CD4-positive, alpha-beta T cell treated with Interleukin-21 for 1 hour (primary cell): Measurements from ENCODE around the gene ESCO1.
A peak's percentile ranks its signal among the peaks of the same experiment; 100 is the strongest.
"Not testable (repeated sequence)": the region's sequence is repeated elsewhere in the genome, so short reads cannot be mapped to it uniquely, and the experiment has no call there.

Source experiments
- DNase-seq: peaks from one replicate; pipeline ENCODE4 v3.0.0-alpha.2; 2020

ESCO1 gene

GRCh38 chr18:21600526-21601410 lies at the start of gene ESCO1:
ESCO1 (minus strand) TSS chr18:21600704; CDS start chr18:21574843, 25,861 bp downstream.
- DNase-seq, result peak; percentile 96

- DNase-seq, result not testable (repeated sequence)
Observed at GRCh38 chr18:21640375-21640774, 39.9 kb upstream of the ESCO1 start.

- no peak for DNase-seq
Observed at GRCh38 chr18:21638822-21639221, 38.3 kb upstream of the ESCO1 start.

- DNase-seq, result no peak
Observed at GRCh38 chr18:21636769-21637168, 36.3 kb upstream of the ESCO1 start.

- no peak for DNase-seq
Observed at GRCh38 chr18:21634588-21635199, 34.2 kb upstream of the ESCO1 start.

GRCh38 chr18:21632393-21632792 lies 31.9 kb upstream of the ESCO1 start:
- peak; percentile 8 for DNase-seq

GRCh38 chr18:21629089-21629832 lies 28.8 kb upstream of the ESCO1 start:
- no peak for DNase-seq

GRCh38 chr18:21621640-21622039 lies 21.1 kb upstream of the ESCO1 start:
- not testable (repeated sequence) for DNase-seq

- DNase-seq, result peak; percentile 91
Observed at GRCh38 chr18:21612125-21613039, 11.9 kb upstream of the ESCO1 start, which contains the start of gene SNRPD1. SNRPD1 (plus strand) TSS chr18:21612314; CDS start chr18:21612430, 116 bp downstream.

- peak; percentile 8 for DNase-seq
Observed at GRCh38 chr18:21611401-21612124, 11.1 kb upstream of the ESCO1 start.

GRCh38 chr18:21605213-21605612 lies 4.7 kb upstream of the ESCO1 start:
- DNase-seq, result no peak

GRCh38 chr18:21604671-21605070 lies 4.2 kb upstream of the ESCO1 start:
- peak; percentile 8 for DNase-seq

- DNase-seq, result peak; percentile 25
Observed at GRCh38 chr18:21602299-21602587, 1.7 kb upstream of the ESCO1 start.

- DNase-seq, result peak; percentile 27
Observed at GRCh38 chr18:21599585-21600525, 649 bp downstream of the ESCO1 start.

GRCh38 chr18:21598726-21599584 lies 1.5 kb downstream of the ESCO1 start:
- no peak for DNase-seq

- no peak for DNase-seq
Observed at GRCh38 chr18:21597620-21598019, 2.9 kb downstream of the ESCO1 start.

GRCh38 chr18:21593540-21594257 lies 6.8 kb downstream of the ESCO1 start:
- DNase-seq, result peak; percentile 24

- DNase-seq, result not testable (repeated sequence)
Observed at GRCh38 chr18:21592361-21592760, 8.1 kb downstream of the ESCO1 start.

GRCh38 chr18:21584391-21584790 lies 16.1 kb downstream of the ESCO1 start:
- no peak for DNase-seq
